Activated B cell treated with CpG ODN at 0.5 μM for 24 hours (primary cell): Measurements from ENCODE around the gene HSPA14. TPM values are rescaled to one million over a fixed set of nuclear protein-coding genes. Genes with fewer than 3 reads are reported as not detected.

Experiments used
- ATAC-seq: fragments of 200-7000 bp; cut with Tn5 transposase; one replicate; pipeline ENCODE4 v1.10.0; 2021; ENCODE audit warnings: low read depth, mild to moderate bottlenecking, moderate library complexity
- CTCF ChIA-PET: fragments of 350-600 bp; sonication (Branson Sonifier 250); formaldehyde crosslinking; loops from one replicate; lab custom pipeline; 2021; ENCODE audit warnings: antibody characterized with exemption; lab: Charles Lee
- POLR2A ChIA-PET: fragments of 350-600 bp; sonication (Branson Sonifier 250); formaldehyde crosslinking; loops from one replicate; lab custom pipeline; 2021; ENCODE audit warnings: antibody characterized with exemption; lab: Charles Lee
- DNase-seq: peaks from one replicate; pipeline ENCODE4 v3.0.0; 2022
- H3K27ac Mint-ChIP-seq: one replicate; pipeline ENCODE4 v1.8.0; 2020; ENCODE audit warnings: mixed read lengths
- H3K27me3 Mint-ChIP-seq: one replicate; pipeline ENCODE4 v1.8.0; 2021; ENCODE audit warnings: mixed read lengths
- H3K36me3 Mint-ChIP-seq: one replicate; pipeline ENCODE4 v1.8.0; 2021; ENCODE audit warnings: low read depth, mixed read lengths
- H3K4me1 Mint-ChIP-seq: one replicate; pipeline ENCODE4 v1.8.0; 2021; ENCODE audit warnings: mixed read lengths
- H3K4me3 Mint-ChIP-seq: one replicate; pipeline ENCODE4 v1.8.0; 2020; ENCODE audit warnings: mild to moderate bottlenecking, mixed read lengths
- H3K9me3 Mint-ChIP-seq: one replicate; pipeline ENCODE4 v1.8.0; 2020; ENCODE audit warnings: mixed read lengths
- CTCF ChIP-seq: fragments of 200-600 bp; IDR thresholded peaks from one replicate; pipeline ENCODE4 v1.8.0; 2022; ENCODE audit warnings: antibody characterized with exemption, mild to moderate bottlenecking
- intact Hi-C: fragments of 100-400 bp; cut with micrococcal nuclease; formaldehyde crosslinking; loops from one replicate; pipeline ENCODE4 v1.15.1; 2024
- total RNA-seq: library from RNA; stranded (reverse); gene quantifications from 2 replicates; pipeline ENCODE4 v1.2.3, GENCODE V29; 2022

HSPA14 gene
- total RNA-seq, 1 donor from 2014 or later: 20.4 TPM

GRCh38 chr10:14909101-14909500 is 71.0 kb downstream of the HSPA14 start:
- Mint-ChIP-seq H3K4me3 (no peak overlapping the region), H3K4me1 (peaks cover 7% of the 10 kb centered on the region), H3K36me3 (peaks cover 69% of the 10 kb centered on the region), H3K27ac (no peak overlapping the region), H3K27me3 (no peaks in the 10 kb centered on the region), H3K9me3 (no peaks in the 10 kb centered on the region)
- ATAC-seq: no peak
- TF ChIP-seq CTCF: no peak
- POLR2A ChIA-PET: interaction anchor here (0.6 kb wide), 1 partner anchor 43 kb away, joined by 3 read pairs; no protein-coding TSS in a partner anchor
- CTCF ChIA-PET: no interaction called here
- intact Hi-C loops: no loop called here
- DNase-seq: no peak

DNA sequence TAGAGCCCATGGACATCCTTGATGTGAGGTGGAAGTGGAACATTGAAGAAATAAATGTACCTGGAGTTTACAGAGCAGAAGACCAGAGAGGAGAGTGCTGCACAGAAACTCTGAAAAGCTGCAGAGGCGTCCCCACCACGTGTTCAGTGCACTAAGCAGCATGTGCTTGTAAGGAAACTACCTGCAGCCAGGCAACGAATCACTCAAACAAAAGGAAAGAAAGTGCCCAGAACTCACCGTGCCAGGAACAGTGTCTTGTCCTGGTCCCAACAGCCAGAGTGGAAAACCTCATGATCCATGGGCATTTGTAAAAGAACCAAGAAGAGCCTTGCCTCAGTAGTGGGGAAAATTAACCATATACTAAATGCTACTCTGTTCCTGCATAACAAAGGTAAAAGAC is 72.8 kb downstream of the HSPA14 start:
- Mint-ChIP-seq H3K4me1 (peaks cover 8% of the 10 kb centered on the region), H3K4me3 (no peak overlapping the region), H3K36me3 (peaks cover 82% of the 10 kb centered on the region), H3K9me3 (no peaks in the 10 kb centered on the region), H3K27me3 (no peaks in the 10 kb centered on the region), H3K27ac (no peak overlapping the region)
- POLR2A ChIA-PET: interaction anchor here (0.6 kb wide), 1 partner anchor 16 kb away, joined by 4 read pairs; no protein-coding TSS in a partner anchor
- CTCF ChIA-PET: no interaction called here
- no peak for TF ChIP-seq CTCF
- no peak for DNase-seq
- ATAC-seq: no peak
- intact Hi-C loops: no loop called here

GRCh38 chr10:14911801-14912200 is 73.7 kb downstream of the HSPA14 start:
- no peak overlapping the region for H3K4me3 Mint-ChIP-seq
- no peaks in the 10 kb centered on the region for H3K9me3 Mint-ChIP-seq
- POLR2A ChIA-PET: interaction anchor here (0.6 kb wide), 1 partner anchor 15 kb away, joined by 4 read pairs; no protein-coding TSS in a partner anchor
- DNase-seq (no peak), ATAC-seq (no peak)
- CTCF ChIA-PET: no interaction called here
- no peak overlapping the region for H3K27ac Mint-ChIP-seq
- no peaks in the 10 kb centered on the region for H3K27me3 Mint-ChIP-seq
- no peak for TF ChIP-seq CTCF
- H3K36me3 Mint-ChIP-seq: peaks cover 89% of the 10 kb centered on the region
- intact Hi-C loops: no loop called here
- peaks cover 6% of the 10 kb centered on the region for H3K4me1 Mint-ChIP-seq

DNA sequence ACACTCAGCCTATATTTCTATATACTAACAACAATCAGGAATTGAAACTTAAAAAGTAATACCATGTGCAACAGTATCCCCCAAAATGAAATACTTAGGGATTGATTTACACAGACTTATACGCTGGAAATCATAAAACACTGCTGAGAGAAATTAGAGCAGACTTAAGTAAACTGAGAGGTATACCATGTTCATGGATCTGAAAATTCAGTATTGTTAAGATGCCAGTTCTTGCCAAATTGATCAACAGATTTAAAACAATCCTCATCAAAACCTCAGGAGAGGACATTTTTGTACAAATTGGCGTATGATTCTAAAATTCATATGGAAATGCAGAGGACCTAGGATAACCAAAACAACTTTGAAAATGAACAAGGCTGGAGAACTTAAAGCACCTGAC is 78.5 kb downstream of the HSPA14 start:
- DNase-seq (no peak), ATAC-seq (no peak)
- H3K27me3 Mint-ChIP-seq: no peaks in the 10 kb centered on the region
- H3K4me1 Mint-ChIP-seq: peaks cover 6% of the 10 kb centered on the region
- CTCF ChIA-PET: no interaction called here
- peaks cover 5% of the 10 kb centered on the region for H3K9me3 Mint-ChIP-seq
- H3K36me3 Mint-ChIP-seq: peaks cover 94% of the 10 kb centered on the region
- H3K27ac Mint-ChIP-seq: peak overlapping the region; percentile 1
- H3K4me3 Mint-ChIP-seq: no peak overlapping the region
- no peak for TF ChIP-seq CTCF
- POLR2A ChIA-PET: no interaction called here
- intact Hi-C loops: no loop called here

DNA sequence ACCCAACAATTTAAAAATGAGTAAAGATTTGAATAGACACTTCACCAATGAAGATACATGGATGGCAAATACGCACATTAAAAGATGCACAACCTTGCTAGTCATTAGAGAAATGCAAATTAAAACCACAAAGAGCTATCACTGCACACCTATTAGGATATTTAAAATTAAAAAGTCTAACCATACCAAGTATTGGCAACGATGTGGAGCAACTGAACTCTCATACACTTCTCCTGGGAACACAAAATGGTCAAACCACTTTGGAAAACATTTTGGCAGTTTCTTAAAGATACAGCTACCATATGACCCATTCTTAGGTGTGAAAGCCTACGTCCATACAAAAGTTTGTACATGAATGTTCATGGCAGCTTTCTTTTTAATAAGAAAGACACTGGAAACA is 79.7 kb downstream of the HSPA14 start:
- no peak overlapping the region for H3K27ac Mint-ChIP-seq
- H3K4me3 Mint-ChIP-seq: no peak overlapping the region
- CTCF ChIA-PET: no interaction called here
- POLR2A ChIA-PET: no interaction called here
- H3K36me3 Mint-ChIP-seq: peaks cover 94% of the 10 kb centered on the region
- no peaks in the 10 kb centered on the region for H3K27me3 Mint-ChIP-seq
- no peak for TF ChIP-seq CTCF
- H3K9me3 Mint-ChIP-seq: peaks cover 5% of the 10 kb centered on the region
- H3K4me1 Mint-ChIP-seq: peaks cover 6% of the 10 kb centered on the region
- DNase-seq (no peak), ATAC-seq (no peak)
- intact Hi-C loops: no loop called here
